Gastrocnemius medialis (tissue), 4 donors: ENCODE data around the gene LAMA2.
A peak's percentile ranks its signal among the peaks of the same experiment; 100 is the strongest.

Experiments used
- POLR2A ChIP-seq, 2 donors: fragments of 450-650 bp; IDR thresholded peaks; one replicate each; pipeline ENCODE4 v1.6.1; 2017; ENCODE audit warnings: antibody characterized with exemption in 2 of 2, mild to moderate bottlenecking in 2 of 2, moderate library complexity in 2 of 2
- TF ChIP-seq, protein P1 (sequence below), 5 experiments: fragments of 450-650 bp in 3 of 5; fragments of 200-600 bp in 2 of 5; sonication (generic) in 2 of 5; IDR thresholded peaks in 4 of 5; conservative IDR thresholded peaks in 1 of 5; 1 replicate in 4 of 5; 2 replicates in 1 of 5; pipeline ENCODE4 v1.5.1; 2016 to 2019; ENCODE audit warnings: antibody characterized with exemption in 5 of 5, mild to moderate bottlenecking in 3 of 5, moderate library complexity in 3 of 5

DNA sequence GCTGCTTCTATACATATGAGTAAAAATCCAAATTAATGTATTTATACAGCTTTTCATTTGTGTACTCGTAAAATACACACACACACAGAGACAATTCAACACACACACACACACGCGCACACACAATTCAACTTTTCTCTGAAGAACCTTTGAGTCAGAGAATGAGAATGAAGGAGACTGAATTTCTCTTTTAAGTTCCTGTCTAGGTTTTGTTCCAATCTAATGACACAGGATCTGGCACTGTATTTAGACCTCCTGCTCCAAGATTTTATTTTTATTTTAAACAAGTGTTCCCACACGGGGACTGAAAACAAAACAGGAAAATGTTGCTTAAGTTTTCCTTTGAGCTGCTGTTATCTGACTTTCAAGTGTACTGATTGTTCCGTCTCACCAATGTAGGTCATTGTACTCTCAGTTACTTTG, 250.8 kb downstream of the LAMA2 start:
- TF ChIP-seq, protein P1, sequence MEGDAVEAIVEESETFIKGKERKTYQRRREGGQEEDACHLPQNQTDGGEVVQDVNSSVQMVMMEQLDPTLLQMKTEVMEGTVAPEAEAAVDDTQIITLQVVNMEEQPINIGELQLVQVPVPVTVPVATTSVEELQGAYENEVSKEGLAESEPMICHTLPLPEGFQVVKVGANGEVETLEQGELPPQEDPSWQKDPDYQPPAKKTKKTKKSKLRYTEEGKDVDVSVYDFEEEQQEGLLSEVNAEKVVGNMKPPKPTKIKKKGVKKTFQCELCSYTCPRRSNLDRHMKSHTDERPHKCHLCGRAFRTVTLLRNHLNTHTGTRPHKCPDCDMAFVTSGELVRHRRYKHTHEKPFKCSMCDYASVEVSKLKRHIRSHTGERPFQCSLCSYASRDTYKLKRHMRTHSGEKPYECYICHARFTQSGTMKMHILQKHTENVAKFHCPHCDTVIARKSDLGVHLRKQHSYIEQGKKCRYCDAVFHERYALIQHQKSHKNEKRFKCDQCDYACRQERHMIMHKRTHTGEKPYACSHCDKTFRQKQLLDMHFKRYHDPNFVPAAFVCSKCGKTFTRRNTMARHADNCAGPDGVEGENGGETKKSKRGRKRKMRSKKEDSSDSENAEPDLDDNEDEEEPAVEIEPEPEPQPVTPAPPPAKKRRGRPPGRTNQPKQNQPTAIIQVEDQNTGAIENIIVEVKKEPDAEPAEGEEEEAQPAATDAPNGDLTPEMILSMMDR (IDR thresholded peaks at IDR 0.05 in 4 of 5, conservative IDR thresholded peaks at IDR 0.05 in 1 of 5) = no peak
- peak in 1 of 2 donors; percentile 20 for TF ChIP-seq POLR2A (IDR thresholded peaks at IDR 0.05)
